ENCODE data around the gene HPX. TPM values are rescaled to one million over a fixed set of nuclear protein-coding genes. Genes with fewer than 3 reads are reported as not detected.

The HPX gene
- total RNA-seq, 1 experiment from 2014 or later = 1.2 TPM

GRCh38 chr11:6413791-6414201 is 27.0 kb downstream of the HPX start:
- no peaks in the 10 kb centered on the region for H3K27me3 Mint-ChIP-seq (ENCODE audit: low read depth)
- Histone ChIP-seq H2AK5ac (ENCODE audit: insufficient read length, low read length) (no peak overlapping the region), H3K9me3 (ENCODE audit: control insufficient read depth, low read depth, low read length) (no peaks in the 10 kb centered on the region), H3K14ac (ENCODE audit: insufficient read depth, low read length) (no peak overlapping the region), H4K5ac (ENCODE audit: insufficient read length, low read depth, low read length) (no peak overlapping the region), H2BK12ac (ENCODE audit: insufficient read length, low read depth, low read length) (no peak overlapping the region), H2BK20ac (ENCODE audit: low read depth, low read length, poor library complexity, severe bottlenecking) (no peak overlapping the region), H4K91ac (ENCODE audit: insufficient read length, low read depth, low read length) (no peak overlapping the region), H2AFZ (ENCODE audit: low read length) (no peak overlapping the region), H2BK5ac (ENCODE audit: insufficient read length, low read length) (no peak overlapping the region), H3K4me1 (ENCODE audit: insufficient read depth, low read length) (no peaks in the 10 kb centered on the region), H4K20me1 (ENCODE audit: control insufficient read depth, insufficient read depth, insufficient read length) (no peaks in the 10 kb centered on the region), H3K79me1 (ENCODE audit: insufficient read depth, low read depth, low read length, poor library complexity, severe bottlenecking) (no peaks in the 10 kb centered on the region), H2BK120ac (ENCODE audit: low read depth, low read length, poor library complexity, severe bottlenecking) (no peak overlapping the region), H3K23ac (ENCODE audit: insufficient read length, low read depth, low read length) (no peak overlapping the region), H3T11ph (ENCODE audit: low read length) (no peak overlapping the region), H4K8ac (replicated peaks; ENCODE audit: insufficient read length, low read depth, low read length) (no peak overlapping the region), H3K79me2 (ENCODE audit: insufficient read depth, low read length) (no peaks in the 10 kb centered on the region), H2BK15ac (ENCODE audit: low read depth, low read length) (no peak overlapping the region), H3K23me2 (ENCODE audit: insufficient read length, low read depth, low read length, poor library complexity, severe bottlenecking) (peaks cover 6% of the 10 kb centered on the region), H3K4me2 (ENCODE audit: insufficient read depth, insufficient read length, low read length) (no peak overlapping the region), H3K56ac (ENCODE audit: insufficient read length, low read depth, low read length) (no peak overlapping the region), H3K9ac (ENCODE audit: extremely low read depth, insufficient read length, low read length) (no peak overlapping the region), H3K4ac (ENCODE audit: low read depth, low read length) (no peak overlapping the region), H3K18ac (ENCODE audit: insufficient read length, low read depth, low read length) (no peak overlapping the region), H3K27ac (ENCODE audit: insufficient read length, low read depth, low read length) (no peak overlapping the region), H3K27me3 (ENCODE audit: insufficient read depth, low read length) (no peaks in the 10 kb centered on the region)
- no peak overlapping the region for H3K4me3 Mint-ChIP-seq
- H3K36me3 Mint-ChIP-seq (ENCODE audit: insufficient read depth in 1 of 3, low read depth in 3 of 3) = peaks cover 0 to 3% (median 0%) of the 10 kb centered on the region in 3 experiments; a peak in 2 of 7 replicates
- TF ChIP-seq CTCF (conservative IDR thresholded peaks at IDR 0.05) = no peak
- WGBS (ENCODE audit: extremely low coverage, insufficient read length, low lambda C conversion rate) = no CpG with 5 or more reads among the region's 12 CpGs
- no peak overlapping the region for H3K27ac Mint-ChIP-seq
- DNase-seq = no peak
- H3K4me1 Mint-ChIP-seq = peaks cover 6% of the 10 kb centered on the region in 2 experiments
- H3K9me3 Mint-ChIP-seq = no peaks in the 10 kb centered on the region
